Measurements from ENCODE around the gene PXT1. TPM values are rescaled to one million over a fixed set of nuclear protein-coding genes. Genes with fewer than 3 reads are reported as not detected.
A peak's percentile ranks its signal among the peaks of the same experiment; 100 is the strongest.
"Not testable (repeated sequence)": the region's sequence is repeated elsewhere in the genome, so short reads cannot be mapped to it uniquely, and the experiment has no call there.

The PXT1 gene
- total RNA-seq, 1 donor from 2014 or later: not detected

DNA sequence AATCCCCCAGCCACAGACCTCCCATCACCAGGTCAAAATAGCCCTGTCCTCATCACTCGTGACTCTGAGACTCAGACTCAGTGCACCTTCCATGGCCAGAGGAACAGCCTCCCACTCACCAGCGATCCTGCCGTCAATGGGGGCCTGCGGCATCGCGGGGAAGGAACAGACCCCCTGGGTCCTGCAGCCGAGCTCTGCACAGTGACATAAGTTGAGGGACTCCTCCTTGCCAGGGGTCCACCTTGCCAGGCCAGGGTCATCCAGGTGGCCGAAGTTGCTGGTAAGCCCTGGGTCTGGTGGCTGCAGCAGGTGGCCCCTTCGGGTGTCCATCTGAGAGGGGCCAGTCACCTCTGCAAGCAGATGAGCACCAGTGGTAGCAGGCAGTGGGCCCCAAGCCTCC is 71.4 kb downstream of the PXT1 start:
- no peak for DNase-seq (ENCODE audit: extremely low read depth, low read depth, low spot score)

- DNase-seq (ENCODE audit: extremely low read depth, low read depth, low spot score): no peak
Measured at GRCh38 chr6:36370638-36371037, 72.0 kb downstream of the PXT1 start.

- no peak for DNase-seq (ENCODE audit: extremely low read depth, low read depth, low spot score)
Measured at GRCh38 chr6:36368921-36369865, 73.5 kb downstream of the PXT1 start.

DNA sequence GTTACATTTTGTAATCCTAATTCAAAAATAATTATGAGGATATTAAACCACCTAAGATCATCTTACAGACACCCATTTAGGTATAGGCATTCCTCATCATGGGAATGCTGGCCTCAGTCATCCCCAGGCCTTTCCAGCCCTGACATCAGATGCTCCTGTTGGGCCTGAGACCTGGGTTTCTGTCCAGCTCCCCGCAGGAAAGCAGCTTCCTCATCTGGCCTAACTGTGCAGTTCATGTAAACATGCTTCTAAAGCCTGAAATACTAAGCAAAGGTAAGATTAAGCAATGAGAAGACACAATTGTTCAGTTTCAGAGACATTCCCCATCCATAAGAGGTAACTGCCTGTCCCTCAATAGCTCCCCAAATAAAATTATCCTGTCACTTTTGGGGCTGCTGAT is 74.2 kb downstream of the PXT1 start:
- DNase-seq (ENCODE audit: extremely low read depth, low read depth, low spot score): no peak

- no peak for DNase-seq (ENCODE audit: extremely low read depth, low read depth, low spot score)
Measured at GRCh38 chr6:36367743-36368142, 74.9 kb downstream of the PXT1 start.

GRCh38 chr6:36364669-36365479 is 77.8 kb downstream of the PXT1 start:
- no peak for DNase-seq (ENCODE audit: extremely low read depth, low read depth, low spot score)

- not testable (repeated sequence) for DNase-seq (ENCODE audit: extremely low read depth, low read depth, low spot score)
Measured at GRCh38 chr6:36364061-36364635, 78.5 kb downstream of the PXT1 start.

- DNase-seq (ENCODE audit: extremely low read depth, low read depth, low spot score): not testable (repeated sequence)
Measured at GRCh38 chr6:36363371-36363752, 79.3 kb downstream of the PXT1 start.

DNA sequence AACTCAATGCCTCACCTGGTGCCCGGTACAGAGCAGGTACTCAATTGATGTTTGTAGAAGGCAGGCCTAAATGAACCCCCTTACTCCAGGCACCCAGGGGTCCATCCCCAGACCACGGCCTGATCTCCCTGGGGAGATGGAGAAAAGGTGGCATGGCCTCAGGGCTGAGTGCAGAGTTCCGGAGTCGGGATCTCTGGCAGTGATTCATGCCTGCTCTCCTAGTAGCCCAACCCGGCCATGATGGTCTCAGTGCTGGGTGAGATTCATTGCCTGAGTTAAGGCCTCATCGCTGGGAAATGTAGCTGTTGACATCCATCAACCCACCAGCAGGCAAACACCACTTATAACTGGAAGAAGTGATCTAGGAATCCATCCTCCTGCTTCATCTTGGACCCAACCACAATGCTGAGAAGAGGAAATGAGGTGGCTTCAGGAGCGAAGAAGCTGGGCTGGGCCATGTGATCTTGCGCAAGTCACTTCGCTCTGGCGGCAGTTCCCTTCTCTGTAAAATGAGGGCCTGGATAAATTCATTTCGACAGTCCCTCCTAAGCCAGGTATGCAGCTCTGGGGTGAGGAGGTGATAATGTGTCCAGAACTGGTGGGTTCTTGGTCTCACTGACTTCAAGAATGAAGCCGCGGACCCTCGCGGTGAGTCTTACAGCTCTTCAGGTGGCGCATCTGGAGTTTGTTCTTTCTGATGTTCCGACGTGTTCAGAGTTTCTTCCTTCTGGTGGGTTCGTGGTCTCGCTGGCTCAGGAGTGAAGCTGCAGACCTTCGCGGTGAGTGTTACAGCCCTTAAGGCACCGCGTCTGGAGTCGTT is 79.9 kb downstream of the PXT1 start:
- no peak for DNase-seq (ENCODE audit: extremely low read depth, low read depth, low spot score)

DNA sequence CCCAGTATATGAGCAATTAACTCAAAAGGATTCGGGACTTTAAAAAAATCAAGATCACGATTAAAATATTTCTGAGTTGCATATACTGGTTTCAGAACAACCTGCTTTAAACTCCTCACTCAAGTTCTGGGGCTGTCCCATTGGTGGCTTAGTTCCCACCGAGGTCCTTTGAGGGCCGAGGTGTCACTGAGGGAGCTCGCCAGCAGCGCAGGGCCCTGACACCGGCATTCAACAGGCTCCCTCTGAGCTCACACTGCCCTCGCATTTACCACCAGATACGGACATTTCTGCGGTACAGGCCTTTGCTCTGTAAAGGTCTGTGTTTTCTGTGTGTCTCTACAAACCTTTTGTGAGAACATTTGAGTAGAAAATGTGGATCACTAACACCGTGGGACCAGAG is 81.6 kb downstream of the PXT1 start:
- no peak for DNase-seq (ENCODE audit: extremely low read depth, low read depth, low spot score)

GRCh38 chr6:36360241-36361054 is 82.2 kb downstream of the PXT1 start:
- peak; percentile 44 for DNase-seq (ENCODE audit: extremely low read depth, low read depth, low spot score)

DNA sequence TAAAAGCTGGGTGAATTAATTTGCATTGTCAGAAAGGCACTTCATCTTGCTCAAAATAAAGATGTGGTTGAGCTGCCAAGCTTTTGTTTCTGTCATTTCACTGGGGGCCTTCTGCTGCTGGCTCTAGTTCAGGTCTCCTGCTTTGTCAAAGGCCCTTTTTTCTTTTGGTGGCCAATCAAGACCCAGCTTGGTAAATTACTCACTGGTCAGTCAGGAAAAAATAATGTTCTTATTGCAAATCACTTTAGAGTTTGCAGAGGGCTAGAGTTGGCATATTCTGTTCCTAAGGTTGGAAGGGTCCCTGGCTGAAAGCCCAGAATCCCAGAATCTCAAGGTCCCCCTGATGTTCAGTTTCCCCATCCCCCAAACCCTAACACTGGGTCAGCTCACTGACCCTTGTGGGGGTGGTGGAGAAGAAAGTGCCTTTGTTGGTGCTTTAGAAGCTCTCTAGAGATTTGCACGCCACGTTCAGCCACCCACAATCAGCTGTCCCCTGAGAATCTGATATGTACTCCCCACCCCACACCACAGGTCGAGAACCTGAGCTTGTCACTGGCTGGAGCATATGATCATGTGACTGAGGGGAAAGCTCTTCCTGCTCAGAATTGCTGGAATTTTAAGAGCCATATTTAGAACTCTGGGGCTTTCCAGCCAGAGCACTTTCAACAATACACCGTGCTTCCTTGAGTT is 84.3 kb downstream of the PXT1 start:
- no peak for DNase-seq (ENCODE audit: extremely low read depth, low read depth, low spot score)

- no peak for DNase-seq (ENCODE audit: extremely low read depth, low read depth, low spot score)
Measured at GRCh38 chr6:36357872-36358225, 84.8 kb downstream of the PXT1 start.

GRCh38 chr6:36355819-36356218 is 86.8 kb downstream of the PXT1 start:
- DNase-seq (ENCODE audit: extremely low read depth, low read depth, low spot score): no peak

GRCh38 chr6:36353411-36353915 is 89.2 kb downstream of the PXT1 start:
- DNase-seq (ENCODE audit: extremely low read depth, low read depth, low spot score): no peak

GRCh38 chr6:36352477-36353157 is 90.0 kb downstream of the PXT1 start:
- no peak for DNase-seq (ENCODE audit: extremely low read depth, low read depth, low spot score)

DNA sequence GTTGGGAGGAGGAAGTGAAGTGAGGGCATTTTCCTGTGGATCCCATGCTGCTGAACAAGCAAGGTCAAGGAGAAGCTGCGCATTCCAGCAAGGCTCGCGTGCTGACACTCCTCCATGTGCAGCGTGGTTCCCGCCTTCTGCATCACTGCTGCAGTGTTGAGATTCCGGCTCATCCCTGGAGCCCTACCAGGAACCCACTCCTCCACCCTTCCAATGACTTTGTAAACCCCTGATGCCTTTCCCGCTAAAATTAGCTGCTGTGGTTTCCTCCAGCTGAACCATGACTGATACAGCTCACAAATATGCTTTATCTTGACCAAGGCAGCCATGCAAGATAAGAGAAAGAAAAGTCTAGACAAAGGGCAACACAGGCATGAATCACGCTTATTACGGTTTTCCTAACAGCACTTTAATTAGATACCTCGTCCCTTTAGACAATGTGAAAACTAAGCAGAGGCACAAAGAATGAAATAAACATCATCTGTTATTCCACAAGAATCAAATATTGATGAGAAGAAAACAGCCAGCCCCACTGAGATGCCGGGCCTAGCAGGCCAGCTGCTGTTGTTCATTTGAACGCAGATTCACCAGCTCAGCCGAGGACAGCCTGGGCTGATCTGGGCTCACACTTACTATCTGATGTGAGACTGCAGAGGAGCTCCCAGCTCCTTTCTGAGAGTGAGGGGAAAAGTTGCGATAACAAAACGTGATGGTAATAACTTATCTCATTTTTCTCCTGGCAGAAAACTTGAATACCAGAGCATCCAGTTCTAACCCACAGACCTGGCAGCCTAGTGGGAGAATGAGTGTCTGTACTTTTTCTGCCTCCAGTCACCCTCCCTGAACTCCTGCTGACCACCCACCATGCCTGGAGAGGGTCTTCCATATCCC is 91.7 kb downstream of the PXT1 start:
- DNase-seq (ENCODE audit: extremely low read depth, low read depth, low spot score): peak; percentile 90

Data from glomerular endothelial cell (primary cell).